H1 (cell line): ENCODE data around the gene AMH. TPM values are rescaled to one million over a fixed set of nuclear protein-coding genes. Genes with fewer than 3 reads are reported as not detected.

Source experiments
- CTCF ChIA-PET: fragments of 300-600 bp; sonication (Branson Sonifier 250); formaldehyde crosslinking; loops from one replicate; lab custom pipeline; 2021; ENCODE audit not compliant: partially characterized antibody; lab: Charles Lee
- POLR2A ChIA-PET: fragments of 300-600 bp; sonication (Branson Sonifier 250); formaldehyde crosslinking; loops from one replicate; lab custom pipeline; 2021; ENCODE audit warnings: inconsistent platforms; ENCODE audit not compliant: partially characterized antibody; lab: Charles Lee
- DNase-seq, 2 experiments: peaks; one replicate each; pipeline versions ENCODE4 v3.0.0 to v3.0.0-alpha.2; 2010 to 2022; ENCODE audit warnings: low spot score in 2 of 2, low read depth in 1 of 2, mixed read lengths in 1 of 2
- FAIRE-seq: peaks from 2 replicates; lab custom pipeline; 2011; peaks lifted over from hg19 to GRCh38; lab: Jason Lieb, UNC
- H2AFZ ChIP-seq: 2 replicates; pipeline ENCODE4 v1.8.1; 2012; ENCODE audit warnings: low read length, inconsistent platforms
- H2AK5ac ChIP-seq: 2 replicates; pipeline ENCODE4 v1.6.1; 2013; ENCODE audit warnings: low read depth, low read length
- H2BK120ac ChIP-seq: replicated peaks from 2 replicates; pipeline ENCODE3; 2013; ENCODE audit warnings: low read depth, low read length, inconsistent platforms
- H2BK12ac ChIP-seq: 2 replicates; pipeline ENCODE4 v1.6.1; 2013; ENCODE audit warnings: low read depth, low read length
- H2BK15ac ChIP-seq: 2 replicates; pipeline ENCODE4 v1.6.1; 2013; ENCODE audit warnings: low read length
- H2BK20ac ChIP-seq: 2 replicates; pipeline ENCODE4 v1.6.1; 2013; ENCODE audit warnings: low read length
- H2BK5ac ChIP-seq: 2 replicates; pipeline ENCODE4 v1.6.1; 2013; ENCODE audit warnings: low read depth, low read length
- H3K14ac ChIP-seq: 2 replicates; pipeline ENCODE4 v1.6.1; 2013; ENCODE audit warnings: inconsistent platforms; ENCODE audit not compliant: insufficient read length
- H3K18ac ChIP-seq: 2 replicates; pipeline ENCODE4 v1.6.1; 2013; ENCODE audit warnings: low read length; ENCODE audit errors: extremely low read depth
- H3K23ac ChIP-seq: 2 replicates; pipeline ENCODE4 v1.6.1; 2013; ENCODE audit warnings: inconsistent platforms; ENCODE audit not compliant: insufficient read length
- H3K23me2 ChIP-seq: 2 replicates; pipeline ENCODE4 v1.6.1; 2013; ENCODE audit warnings: low read depth, low read length
- H3K27ac ChIP-seq: 2 replicates; pipeline ENCODE4 v1.6.1; 2011; ENCODE audit warnings: low read depth, low read length, inconsistent platforms
- H3K27me3 ChIP-seq, 4 experiments: replicated peaks in 1 of 4; 1 replicate in 1 of 4; 2 replicates in 3 of 4; pipeline versions ENCODE4 v1.6.1 to v1.8.1; 2011 to 2013; ENCODE audit warnings: low read length in 3 of 4, mild to moderate bottlenecking in 3 of 4, inconsistent platforms in 2 of 4, mixed read lengths in 2 of 4, moderate library complexity in 1 of 4; ENCODE audit not compliant: control insufficient read depth in 3 of 4, insufficient read depth in 3 of 4; ENCODE audit errors: extremely low read depth in 1 of 4
- H3K36me3 ChIP-seq, 4 experiments: 2 replicates each; pipeline versions ENCODE4 v1.6.1 to v1.8.1; 2011 to 2013; ENCODE audit warnings: mild to moderate bottlenecking in 4 of 4, low read length in 3 of 4, moderate library complexity in 2 of 4, control low read depth in 1 of 4, inconsistent platforms in 1 of 4; ENCODE audit not compliant: insufficient read depth in 4 of 4, control insufficient read depth in 2 of 4
- H3K4ac ChIP-seq: replicated peaks from 2 replicates; pipeline ENCODE3; 2013; ENCODE audit warnings: low read length, low read depth, mixed read lengths, inconsistent platforms; ENCODE audit not compliant: insufficient read length
- H3K4me1 ChIP-seq, 4 experiments: replicated peaks in 1 of 4; 1 replicate in 1 of 4; 2 replicates in 3 of 4; pipeline versions ENCODE4 v1.6.1 to v1.8.1; 2011 to 2013; ENCODE audit warnings: low read length in 3 of 4, inconsistent platforms in 2 of 4, mixed read lengths in 1 of 4; ENCODE audit not compliant: insufficient read depth in 4 of 4, control insufficient read depth in 3 of 4
- H3K4me2 ChIP-seq, 2 experiments: 2 replicates each; pipeline versions ENCODE4 v1.6.1 to v1.8.1; 2011 to 2013; ENCODE audit warnings: low read depth in 2 of 2, low read length in 2 of 2, control low read depth in 1 of 2, inconsistent platforms in 1 of 2, mild to moderate bottlenecking in 1 of 2; ENCODE audit not compliant: insufficient read depth in 1 of 2
- H3K4me3 ChIP-seq, 4 experiments: fragments of 200-600, 300-600 bp in 1 of 4; sonication (generic), shearing (Covaris generic), sonication (Bioruptor Twin) in 1 of 4; 2 replicates each; pipeline versions ENCODE4 v1.5.1 to v1.8.1; 2011 to 2016; ENCODE audit warnings: low read length in 4 of 4, low read depth in 3 of 4, control low read depth in 2 of 4, inconsistent platforms in 2 of 4, mild to moderate bottlenecking in 2 of 4, mixed read lengths in 1 of 4, moderate library complexity in 1 of 4; ENCODE audit not compliant: insufficient read depth in 2 of 4; ENCODE audit errors: extremely low read depth in 1 of 4
- H3K56ac ChIP-seq: replicated peaks from 2 replicates; pipeline ENCODE3; 2013; ENCODE audit warnings: low read depth, mild to moderate bottlenecking, mixed read lengths, low read length, inconsistent platforms; ENCODE audit not compliant: insufficient read length
- H3K79me1 ChIP-seq: 2 replicates; pipeline ENCODE4 v1.6.1; 2013; ENCODE audit warnings: low read depth, low read length, control low read depth
- H3K79me2 ChIP-seq, 2 experiments: 2 replicates each; pipeline versions ENCODE4 v1.6.1 to v1.8.1; 2012 to 2013; ENCODE audit warnings: low read length in 2 of 2, mild to moderate bottlenecking in 2 of 2, inconsistent platforms in 1 of 2; ENCODE audit not compliant: insufficient read depth in 2 of 2, control insufficient read depth in 1 of 2
- H3K9ac ChIP-seq, 4 experiments: replicated peaks in 1 of 4; 1 replicate in 1 of 4; 2 replicates in 3 of 4; pipeline versions ENCODE4 v1.6.1 to v1.8.1; 2011 to 2013; ENCODE audit warnings: low read depth in 3 of 4, low read length in 3 of 4, control low read depth in 2 of 4, mild to moderate bottlenecking in 2 of 4, moderate library complexity in 2 of 4, inconsistent platforms in 1 of 4; ENCODE audit errors: extremely low read depth in 1 of 4
- H3K9me3 ChIP-seq, 2 experiments: 2 replicates each; pipeline versions ENCODE4 v1.6.1 to v1.8.1; 2012 to 2013; ENCODE audit warnings: mild to moderate bottlenecking in 2 of 2, moderate library complexity in 2 of 2, control low read depth in 1 of 2, inconsistent platforms in 1 of 2, low read depth in 1 of 2, low read length in 1 of 2, mixed read lengths in 1 of 2; ENCODE audit not compliant: insufficient read depth in 2 of 2
- H4K20me1 ChIP-seq, 2 experiments: replicated peaks in 1 of 2; 2 replicates each; pipeline versions ENCODE3 to v1.8.1; 2011 to 2013; ENCODE audit warnings: inconsistent platforms in 2 of 2, low read length in 2 of 2, mild to moderate bottlenecking in 1 of 2; ENCODE audit not compliant: insufficient read depth in 2 of 2, control insufficient read depth in 1 of 2
- H4K5ac ChIP-seq: 2 replicates; pipeline ENCODE4 v1.6.1; 2013; ENCODE audit warnings: low read length, low read depth, mixed read lengths, inconsistent platforms; ENCODE audit not compliant: insufficient read length
- H4K8ac ChIP-seq: 2 replicates; pipeline ENCODE4 v1.8.0; 2013; ENCODE audit warnings: mild to moderate bottlenecking, moderate library complexity, low read length, inconsistent platforms; ENCODE audit not compliant: insufficient read depth; ENCODE audit errors: extremely low read depth
- H4K91ac ChIP-seq: replicated peaks from 2 replicates; pipeline ENCODE3; 2013; ENCODE audit warnings: low read length, mixed read lengths, inconsistent platforms; ENCODE audit not compliant: insufficient read length
- BACH1 ChIP-seq: IDR thresholded peaks from 2 replicates; pipeline ENCODE4 v1.6.1; 2012; ENCODE audit warnings: low read length, improper control_type of control experiment
- CREB1 ChIP-seq: IDR thresholded peaks from 2 replicates; pipeline ENCODE4 v1.6.1; 2012; ENCODE audit warnings: inconsistent platforms
- NANOG ChIP-seq: IDR thresholded peaks from 2 replicates; pipeline ENCODE4 v1.6.1; 2011; ENCODE audit warnings: low read length, low read depth, mild to moderate bottlenecking, inconsistent platforms; ENCODE audit not compliant: insufficient read depth, poor library complexity, severe bottlenecking
- WGBS, 2 experiments: shearing (Covaris generic) in 1 of 2; methylation state at CpG; one replicate each; pipeline versions ENCODE4 v1.1.6 to v1.1.7; 2013 to 2015; ENCODE audit warnings: low lambda C conversion rate in 2 of 2, mixed read lengths in 2 of 2, inconsistent platforms in 1 of 2, low coverage in 1 of 2, missing lambda C conversion rate in 1 of 2; ENCODE audit not compliant: insufficient replicate concordance in 2 of 2, insufficient coverage in 1 of 2, insufficient read length in 1 of 2; ENCODE audit errors: extremely low coverage in 1 of 2, missing lambda C conversion rate in 1 of 2; 5-methylcytosine and 5-hydroxymethylcytosine counted together
- polyA plus RNA-seq, 7 experiments: library from polyadenylated mRNA; depleted of rRNA in 3 of 7; stranded (reverse) in 5 of 7; unstranded in 2 of 7; fragments of >200 nt in 5 of 7; fragments of 200-250 nt in 2 of 7; gene quantifications; 1 replicate in 5 of 7; 2 replicates in 1 of 7; 4 replicates in 1 of 7; pipeline versions ENCODE4 v1.2.1 to v1.2.3, GENCODE V29; 2011 to 2013; ENCODE audit warnings: missing spikeins in 2 of 7, mixed read lengths in 2 of 7
- total RNA-seq: library from RNA; stranded (reverse); fragmentation: NEBNext Ultra II Directional; extraction: Animal tissue kit (Norgen Biotek cat#: 25700); gene quantifications from 2 replicates; pipeline ENCODE4 v1.2.1, GENCODE V29; 2021

Gene AMH
- total and polyA plus RNA-seq, 2 of the 8 experiments (the other 6 are each of a cell fraction or from before 2014, with no cell fraction given): 10.5 to 15.4 TPM

GRCh38 chr19:2245273-2245672, 3.9 kb upstream of the AMH start:
- no peaks in the 10 kb centered on the region for H3K9me3 ChIP-seq
- H3K14ac ChIP-seq: no peak overlapping the region
- H3K9ac ChIP-seq: no peak overlapping the region
- H2BK12ac ChIP-seq: no peak overlapping the region
- H3K23ac ChIP-seq: no peak overlapping the region
- no peak overlapping the region for H3K4ac ChIP-seq
- peaks cover 22 to 39% of the 10 kb centered on the region in 2 experiments for H3K79me2 ChIP-seq
- H3K56ac ChIP-seq: no peak overlapping the region
- no peak overlapping the region for H4K5ac ChIP-seq
- H3K36me3 ChIP-seq: peaks cover 28 to 49% (median 45%) of the 10 kb centered on the region in 4 experiments
- peaks cover 40 to 58% of the 10 kb centered on the region in 2 experiments for H4K20me1 ChIP-seq
- no peak overlapping the region for H3K18ac ChIP-seq
- no peaks in the 10 kb centered on the region for H3K27me3 ChIP-seq
- no peak for TF ChIP-seq NANOG
- no peak for TF ChIP-seq CREB1
- no peak for TF ChIP-seq BACH1
- TF ChIP-seq, all 59 proteins: peak for 0
- no peak overlapping the region for H4K91ac ChIP-seq
- H3K4me1 ChIP-seq: peaks cover 0 to 8% (median 6%) of the 10 kb centered on the region in 4 experiments; a peak in 5 of 7 replicates
- H3K23me2 ChIP-seq: no peaks in the 10 kb centered on the region; the same call in 1 of the 2 replicates
- ChIA-PET POLR2A (interaction anchor here (1.1 to 10.3 kb wide), 7 partner anchors 10 to 71 kb away, joined by 3 to 206 read pairs (median 4); partner anchors contain the start of genes AMH and JSRP1), CTCF (interaction anchor here (0.9 to 2.6 kb wide), 5 partner anchors 8 to 71 kb away, joined by 3 to 11 read pairs (median 4); partner anchors contain the start of gene JSRP1)
- no peak overlapping the region for H3K4me3 ChIP-seq
- no peak overlapping the region for H2BK120ac ChIP-seq
- peaks cover 19% of the 10 kb centered on the region for H3K79me1 ChIP-seq
- H2BK5ac ChIP-seq: no peak overlapping the region
- H2AK5ac ChIP-seq: no peak overlapping the region
- FAIRE-seq (no peak), DNase-seq (no peak)
- WGBS, 2 experiments: 94% methylated on average over 15 of the region's 15 CpGs; no CpG with 5 or more reads in 1 of the 2 experiments
- no peak overlapping the region for H3K27ac ChIP-seq
- no peak overlapping the region; the same call in 1 of the 2 replicates for H4K8ac ChIP-seq
- H3K4me2 ChIP-seq: no peak overlapping the region
- no peak overlapping the region for H2BK15ac ChIP-seq
- no peak overlapping the region for H2AFZ ChIP-seq
- no peak overlapping the region for H2BK20ac ChIP-seq
